Mononuclear cell (primary cell): ENCODE results near the gene LMF2. TPM values are rescaled to one million over a fixed set of nuclear protein-coding genes. Genes with fewer than 3 reads are reported as not detected.
"Not testable (repeated sequence)": the region's sequence is repeated elsewhere in the genome, so short reads cannot be mapped to it uniquely, and the experiment has no call there.

Experiments
- H3K27me3 ChIP-seq: 2 replicates; pipeline ENCODE4 v1.6.0; 2011; ENCODE audit warnings: low read length, control low read depth; ENCODE audit not compliant: insufficient read depth
- H3K4me1 ChIP-seq: 2 replicates; pipeline ENCODE4 v1.5.1; 2011; ENCODE audit warnings: mild to moderate bottlenecking, low read length, control low read depth; ENCODE audit not compliant: insufficient read depth
- H3K4me3 ChIP-seq: 2 replicates; pipeline ENCODE4 v1.5.1; 2011; ENCODE audit warnings: mild to moderate bottlenecking, low read length, moderate library complexity
- H3K9me3 ChIP-seq: 2 replicates; pipeline ENCODE4 v1.5.1; 2011; ENCODE audit warnings: low read depth, mild to moderate bottlenecking, control low read depth, low read length
- total RNA-seq: library from RNA; depleted of rRNA; stranded (reverse); fragments of >200 nt; gene quantifications from one replicate; pipeline ENCODE4 v1.2.3, GENCODE V29; 2012

The LMF2 gene
- total RNA-seq, 1 donor, result 22.8 TPM

DNA sequence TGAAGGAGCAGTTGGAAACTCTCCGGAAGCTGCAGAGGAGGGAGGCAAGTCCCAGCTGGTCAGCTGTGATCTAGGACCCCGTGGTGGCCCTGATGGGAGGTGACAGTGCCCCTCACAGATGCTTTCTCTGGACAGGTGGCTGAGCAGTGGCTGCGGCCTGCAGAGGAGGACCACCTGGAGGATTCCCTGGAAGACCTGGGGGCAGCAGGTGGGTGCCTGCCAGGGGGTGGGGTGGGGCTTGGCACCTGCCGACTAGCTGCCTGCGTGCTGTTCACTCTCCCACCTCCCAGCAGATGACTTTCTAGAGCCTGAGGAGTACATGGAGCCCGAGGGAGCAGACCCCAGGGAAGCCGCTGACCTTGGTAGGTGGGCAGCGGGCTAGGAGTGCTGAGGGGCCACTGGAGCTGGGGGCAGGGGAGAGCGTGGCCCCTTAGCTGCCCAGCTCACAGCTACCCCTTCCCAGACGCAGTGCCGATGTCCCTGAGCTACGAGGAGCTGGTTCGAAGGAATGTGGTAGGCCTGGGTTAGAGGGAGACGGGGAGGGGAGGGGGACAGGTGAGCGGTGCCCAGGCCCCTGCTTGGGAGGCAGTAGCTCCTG lies 14.8 kb upstream of the LMF2 start:
- Histone ChIP-seq H3K27me3 (no peaks in the 10 kb centered on the region), H3K9me3 (no peaks in the 10 kb centered on the region), H3K4me3 (no peak overlapping the region), H3K4me1 (peaks cover 27% of the 10 kb centered on the region)

DNA sequence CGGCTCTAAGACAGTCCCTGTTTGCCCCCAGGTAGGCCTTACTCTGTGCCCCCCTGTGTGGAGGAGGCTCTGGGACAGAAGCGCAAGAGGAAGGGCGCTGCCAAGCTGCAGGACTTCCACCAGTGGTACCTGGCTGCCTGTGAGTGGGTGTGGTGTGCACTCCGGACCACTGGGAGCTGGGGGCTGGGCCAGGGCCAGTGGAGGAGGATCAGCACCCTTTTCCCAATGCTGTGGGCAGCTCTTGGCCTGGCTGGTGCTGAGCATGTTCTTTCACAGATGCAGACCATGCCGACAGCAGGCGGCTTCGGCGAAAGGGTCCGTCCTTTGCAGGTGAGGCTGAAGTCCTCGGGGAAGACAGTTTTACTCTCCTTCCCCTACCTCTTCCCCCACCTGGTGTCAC lies 14.2 kb upstream of the LMF2 start:
- H3K4me3 ChIP-seq, result no peak overlapping the region
- no peaks in the 10 kb centered on the region for H3K9me3 ChIP-seq
- H3K4me1 ChIP-seq, result peaks cover 21% of the 10 kb centered on the region
- H3K27me3 ChIP-seq, result no peaks in the 10 kb centered on the region

DNA sequence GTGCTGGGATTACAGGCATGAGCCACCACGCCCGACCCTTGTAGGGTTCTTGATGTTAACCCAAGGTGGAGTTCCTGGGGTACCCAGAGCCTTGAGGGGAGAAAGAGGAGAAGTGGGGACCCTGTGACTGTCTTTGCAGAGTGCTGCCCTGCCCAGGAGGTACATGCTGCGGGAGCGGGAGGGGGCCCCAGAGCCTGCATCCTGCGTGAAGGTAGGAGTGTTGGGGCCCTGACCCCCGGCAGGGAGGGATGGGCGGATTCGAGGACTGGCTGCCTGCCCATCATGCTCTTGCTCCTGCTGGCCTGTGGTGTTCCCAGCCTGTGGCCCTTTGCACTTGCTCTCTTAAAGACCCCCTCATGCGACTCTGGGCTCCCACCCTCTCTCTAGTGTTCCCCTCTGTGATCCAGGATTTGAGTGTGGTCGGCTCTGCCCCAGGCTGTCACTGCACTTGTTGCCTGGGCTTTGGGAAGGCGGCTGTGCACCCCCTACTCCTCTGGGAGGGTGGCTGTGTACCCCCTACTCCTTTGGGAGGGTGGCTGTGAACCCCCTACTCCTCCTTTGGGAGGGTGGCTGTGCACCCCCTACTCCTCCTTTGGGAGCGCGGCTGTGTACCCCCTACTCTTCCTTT lies 13.4 kb upstream of the LMF2 start:
- Histone ChIP-seq H3K9me3 (no peaks in the 10 kb centered on the region), H3K27me3 (no peaks in the 10 kb centered on the region), H3K4me3 (no peak overlapping the region), H3K4me1 (peaks cover 18% of the 10 kb centered on the region)

DNA sequence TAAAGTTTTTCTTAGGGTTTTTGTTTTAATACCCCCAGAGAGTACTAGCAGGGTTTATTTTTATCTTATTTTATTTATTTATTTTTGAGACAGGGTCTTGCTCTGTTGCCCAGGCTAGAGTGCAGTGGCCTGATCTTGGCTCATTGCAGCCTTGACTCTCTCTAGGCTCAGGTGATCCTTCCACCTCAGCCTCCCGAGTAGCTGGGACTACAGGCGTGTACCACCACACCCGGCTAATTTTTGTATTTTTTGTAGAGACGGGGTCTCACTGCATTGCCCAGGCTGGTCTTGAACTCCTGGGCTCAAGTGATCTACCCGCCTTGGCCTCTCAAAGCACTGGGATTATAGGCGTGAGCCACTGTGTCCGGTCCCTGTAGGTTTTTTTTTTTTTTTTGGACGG lies 12.7 kb upstream of the LMF2 start:
- not testable (repeated sequence) for H3K9me3 ChIP-seq, H3K27me3 ChIP-seq

DNA sequence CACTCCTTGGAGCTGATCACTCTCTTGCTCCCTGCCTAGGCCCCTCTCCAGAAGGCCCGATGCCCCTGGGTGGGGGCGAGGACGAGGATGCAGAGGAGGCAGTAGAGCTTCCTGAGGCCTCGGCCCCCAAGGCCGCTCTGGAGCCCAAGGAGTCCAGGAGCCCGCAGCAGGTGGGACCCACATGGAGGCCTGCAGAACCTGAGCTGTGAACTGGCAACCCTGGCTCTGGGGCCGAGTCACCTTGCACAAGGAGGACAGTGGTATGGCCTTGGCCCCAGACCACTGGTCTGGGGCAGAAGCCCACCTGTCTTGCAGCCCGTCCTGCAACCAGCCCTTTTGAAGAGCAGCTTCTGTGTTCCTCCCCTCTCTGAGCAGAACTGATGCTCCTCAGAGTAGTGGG lies 11.6 kb upstream of the LMF2 start:
- Histone ChIP-seq H3K27me3 (no peaks in the 10 kb centered on the region), H3K4me1 (peaks cover 6% of the 10 kb centered on the region), H3K4me3 (no peak overlapping the region), H3K9me3 (no peaks in the 10 kb centered on the region)

More for the DNA sequence above, 12.7 kb upstream of the LMF2 start:
- H3K4me3 ChIP-seq, result not testable (repeated sequence)
- H3K4me1 ChIP-seq, result peaks cover 16% of the 10 kb centered on the region

DNA sequence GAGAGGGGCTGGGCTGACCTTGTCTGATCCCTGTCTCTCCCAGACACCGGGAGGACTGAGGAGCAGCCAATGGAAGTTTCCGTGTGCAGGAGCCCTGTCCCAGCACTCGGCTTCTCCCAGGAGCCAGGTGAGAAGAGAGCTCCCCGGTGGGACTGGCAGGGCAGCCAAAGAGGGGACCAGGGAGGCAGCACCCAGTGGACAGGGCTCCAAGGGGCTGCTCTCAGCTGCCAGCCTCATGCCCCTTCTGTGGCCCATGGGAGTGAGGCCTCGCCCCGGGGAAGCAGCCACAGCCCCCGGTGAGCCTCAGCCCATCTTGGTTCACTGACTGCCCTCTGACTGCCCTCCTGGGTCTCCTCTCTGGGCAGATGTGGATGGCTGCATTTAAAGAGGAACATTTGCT lies 11.1 kb upstream of the LMF2 start:
- Histone ChIP-seq H3K4me3 (no peak overlapping the region), H3K4me1 (peaks cover under 1% of the 10 kb centered on the region), H3K27me3 (no peaks in the 10 kb centered on the region), H3K9me3 (no peaks in the 10 kb centered on the region)

DNA sequence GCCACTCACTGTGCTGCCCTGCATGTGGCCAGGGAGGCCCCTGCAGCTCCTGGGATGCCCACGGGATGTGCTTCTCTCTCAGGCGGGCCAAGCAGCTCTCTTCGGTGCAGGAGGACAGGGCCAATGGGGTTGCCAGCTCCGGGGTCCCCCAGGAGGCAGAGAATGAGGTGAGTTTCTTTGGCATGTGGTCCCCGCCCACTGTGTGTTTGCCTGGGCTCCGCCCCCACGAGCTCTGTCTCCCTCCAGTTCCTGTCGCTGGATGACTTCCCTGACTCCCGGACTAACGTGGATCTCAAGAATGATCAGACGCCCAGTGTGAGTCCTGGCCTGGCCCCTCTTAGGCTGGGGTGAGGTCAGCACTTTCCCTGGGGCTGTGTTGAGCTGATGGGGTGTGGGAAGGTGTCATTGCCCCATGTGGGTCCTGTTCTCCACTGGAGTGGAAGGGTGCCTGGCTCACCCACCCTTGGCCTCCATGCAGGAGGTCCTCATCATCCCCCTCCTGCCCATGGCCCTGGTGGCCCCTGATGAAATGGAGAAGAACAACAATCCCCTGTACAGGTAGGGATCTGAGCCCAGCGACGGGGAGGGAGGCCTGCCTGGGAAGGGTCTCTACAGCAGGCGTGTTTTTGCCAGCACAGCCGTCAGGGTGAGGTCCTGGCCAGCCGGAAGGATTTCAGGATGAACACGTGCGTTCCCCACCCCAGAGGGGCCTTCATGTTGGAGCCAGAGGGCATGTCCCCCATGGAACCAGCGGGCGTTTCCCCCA lies 10.2 kb upstream of the LMF2 start:
- H3K27me3 ChIP-seq, result no peaks in the 10 kb centered on the region
- H3K4me1 ChIP-seq, result no peaks in the 10 kb centered on the region
- H3K9me3 ChIP-seq, result no peaks in the 10 kb centered on the region
- no peak overlapping the region for H3K4me3 ChIP-seq

DNA sequence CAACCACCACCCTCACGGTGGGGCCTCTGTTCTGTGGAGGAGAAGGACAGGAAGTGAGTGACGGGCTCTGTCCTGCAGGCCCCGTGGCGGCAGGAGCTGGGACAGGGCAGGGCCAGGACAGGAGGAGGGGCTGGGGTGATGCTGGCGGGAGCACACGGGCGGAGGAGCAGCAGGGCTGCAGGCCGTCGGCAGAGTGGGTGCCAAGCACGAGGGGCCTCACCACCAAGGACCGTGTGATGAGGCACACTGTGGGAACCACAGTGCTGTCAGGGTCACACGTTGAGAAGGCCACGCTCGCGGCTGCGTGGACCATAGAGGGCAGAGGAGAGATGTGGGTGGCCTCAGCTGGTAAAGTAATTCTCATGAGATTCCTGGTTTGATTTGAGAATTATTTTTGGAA lies 9.4 kb upstream of the LMF2 start:
- Histone ChIP-seq H3K9me3 (no peaks in the 10 kb centered on the region), H3K4me1 (no peaks in the 10 kb centered on the region), H3K4me3 (no peak overlapping the region), H3K27me3 (no peaks in the 10 kb centered on the region)

DNA sequence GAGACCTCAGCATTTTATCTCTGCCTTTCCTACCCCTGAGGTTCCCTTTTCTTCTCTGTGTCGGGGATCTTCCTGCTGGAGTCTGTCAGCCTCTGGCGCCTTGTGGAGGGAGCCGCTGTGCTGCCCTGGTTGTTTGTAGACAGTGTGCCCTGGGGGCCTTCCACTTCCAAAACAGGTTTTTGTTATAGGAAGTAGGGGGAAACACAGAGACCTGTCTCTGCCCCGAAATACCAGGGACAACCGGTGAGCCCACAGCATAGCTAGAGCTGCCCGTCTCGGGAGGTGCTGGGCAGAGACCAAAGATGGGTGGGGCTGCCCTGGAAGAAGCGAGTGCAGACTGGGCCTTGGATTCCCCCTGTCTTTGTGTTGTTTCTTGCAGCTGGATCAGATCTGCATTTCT lies 8.6 kb upstream of the LMF2 start:
- Histone ChIP-seq H3K27me3 (no peaks in the 10 kb centered on the region), H3K4me1 (no peaks in the 10 kb centered on the region), H3K9me3 (no peaks in the 10 kb centered on the region), H3K4me3 (no peak overlapping the region)

DNA sequence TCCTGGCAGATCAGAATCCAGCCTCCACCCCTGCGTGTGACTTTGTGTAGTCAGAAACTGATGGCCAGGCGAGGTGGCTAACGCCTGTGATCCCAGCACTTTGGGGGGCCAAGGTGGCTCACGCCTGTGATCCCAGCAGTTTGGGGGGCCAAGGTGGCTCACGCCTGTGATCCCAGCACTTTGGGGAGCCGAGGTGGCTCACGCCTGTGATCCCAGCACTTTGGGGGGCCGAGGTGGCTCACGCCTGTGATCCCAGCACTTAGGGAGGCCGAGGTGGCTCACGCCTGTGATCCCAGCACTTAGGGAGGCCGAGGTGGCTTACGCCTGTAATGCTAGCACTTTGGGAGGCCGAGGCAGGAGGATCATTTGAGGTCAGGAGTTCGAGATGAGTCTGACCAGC lies 5.7 kb upstream of the LMF2 start:
- Histone ChIP-seq H3K4me3 (no peak overlapping the region), H3K9me3 (no peaks in the 10 kb centered on the region), H3K4me1 (peaks cover 13% of the 10 kb centered on the region), H3K27me3 (no peaks in the 10 kb centered on the region)

DNA sequence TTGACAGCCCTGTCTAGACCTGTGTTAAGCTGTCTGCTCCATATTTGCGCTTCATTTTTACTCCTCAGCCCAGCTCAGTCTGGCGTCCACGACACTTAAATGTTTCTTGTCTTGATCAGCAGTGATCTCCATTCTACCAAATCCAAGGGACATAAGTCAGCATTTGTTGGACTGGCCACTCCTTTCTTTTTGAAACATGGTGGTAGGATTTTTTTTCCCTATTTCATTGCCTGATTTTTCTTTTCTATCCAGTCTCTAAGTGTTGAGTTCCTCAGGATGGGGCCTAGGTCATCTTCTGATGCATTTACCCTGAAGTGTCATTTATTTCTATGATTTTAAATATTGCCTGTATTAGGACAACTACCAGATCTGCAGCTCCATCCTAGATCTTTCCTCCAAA lies 1.4 kb upstream of the LMF2 start:
- H3K4me3 ChIP-seq, result no peak overlapping the region
- no peaks in the 10 kb centered on the region for H3K27me3 ChIP-seq
- peaks cover 25% of the 10 kb centered on the region for H3K4me1 ChIP-seq
- H3K9me3 ChIP-seq, result no peaks in the 10 kb centered on the region

DNA sequence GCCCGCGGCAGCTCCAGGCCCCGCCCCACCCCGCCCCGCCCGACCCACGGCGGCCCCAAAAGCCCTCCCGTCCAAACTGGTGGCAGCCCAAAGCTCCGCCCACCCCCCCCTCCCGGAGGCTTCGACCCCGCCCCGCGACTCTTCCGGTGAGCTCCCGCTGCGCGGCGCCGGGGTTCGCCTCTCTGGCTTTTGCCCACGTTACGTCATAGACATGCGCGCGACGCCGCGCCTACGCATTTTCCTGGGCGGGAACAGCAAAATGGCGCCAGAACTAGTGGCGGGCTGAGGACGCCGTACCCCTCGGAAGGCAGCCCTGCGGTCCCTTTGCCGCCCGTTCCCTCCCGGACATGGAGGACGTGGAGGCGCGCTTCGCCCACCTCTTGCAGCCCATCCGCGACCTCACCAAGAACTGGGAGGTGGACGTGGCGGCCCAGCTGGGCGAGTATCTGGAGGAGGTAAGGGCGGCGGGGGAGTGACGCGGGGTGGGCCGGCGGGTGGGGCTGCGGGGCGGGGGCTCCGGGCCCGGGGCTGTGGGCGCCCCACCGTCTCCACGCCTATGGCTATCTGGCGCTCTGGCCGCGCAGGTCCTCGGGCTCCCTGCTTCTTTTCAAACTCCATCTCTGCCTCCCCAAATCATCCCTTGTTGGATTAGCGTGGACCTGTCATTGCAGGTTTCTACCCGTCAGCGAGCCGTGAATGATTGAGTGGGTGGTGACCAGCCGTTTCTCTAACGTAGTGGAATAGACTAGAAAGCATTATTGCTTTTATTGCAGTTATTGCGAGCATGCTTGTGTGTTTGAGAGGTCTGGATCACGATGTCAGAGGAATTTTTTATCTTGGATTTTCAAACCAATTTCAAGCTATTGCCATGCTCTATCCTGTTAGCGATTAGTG lies 736 bp upstream of the LMF2 start, which contains the start of gene NCAPH2:
TSS of gene NCAPH2 (plus strand) at position 234 of the 894 bp plus-strand sequence. CDS start at position 348, 114 bp downstream.
- Histone ChIP-seq H3K27me3 (no peaks in the 10 kb centered on the region), H3K4me3 (peak within 1 kb of the TSS; percentile 72), H3K9me3 (no peaks in the 10 kb centered on the region), H3K4me1 (peaks cover 25% of the 10 kb centered on the region)

DNA sequence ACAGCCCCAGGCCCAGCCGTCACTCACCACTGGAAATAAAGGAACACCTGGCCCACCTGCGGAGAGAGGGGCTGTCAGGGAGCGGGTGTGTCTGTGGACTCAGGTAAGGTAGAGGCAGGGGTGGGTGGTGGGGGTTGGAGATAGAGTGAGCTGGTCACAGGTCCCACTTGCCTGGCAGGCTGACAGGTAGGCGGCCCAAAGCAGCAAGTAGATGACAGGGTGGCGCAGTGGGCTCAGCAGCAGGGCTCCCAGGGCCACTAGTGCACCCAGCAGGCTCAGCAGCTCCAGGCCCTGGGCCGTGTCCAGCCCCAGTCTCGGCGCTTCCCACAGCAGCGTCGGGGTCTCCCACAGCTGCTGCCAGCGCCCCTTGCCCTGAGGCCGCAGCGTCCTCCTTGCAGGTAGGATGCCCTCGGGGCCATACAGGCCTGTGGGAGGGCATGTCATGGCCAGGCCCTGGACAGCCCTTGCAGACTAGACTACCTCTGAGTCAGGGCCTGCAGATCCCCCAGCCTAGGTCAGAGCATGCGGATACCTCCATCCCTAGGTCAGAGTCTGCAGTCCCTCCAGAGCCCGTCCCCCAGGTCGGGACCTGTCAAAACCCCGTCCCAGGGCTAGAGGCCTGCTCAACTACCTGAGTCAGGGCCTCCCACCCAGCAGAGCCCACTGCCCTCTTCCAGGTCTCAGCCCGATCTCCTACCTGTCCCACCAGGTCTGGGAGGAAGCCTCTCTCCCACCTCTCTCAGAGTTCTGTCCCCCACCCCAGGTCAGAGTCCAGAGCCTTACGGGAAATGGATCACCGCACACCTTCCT lies 686 bp downstream of the LMF2 start:
- Histone ChIP-seq H3K4me3 (peak overlapping the region; percentile 72), H3K9me3 (no peaks in the 10 kb centered on the region), H3K27me3 (no peaks in the 10 kb centered on the region), H3K4me1 (peaks cover 25% of the 10 kb centered on the region)
